KOPT-K1 (cell line): ENCODE results near the gene PARP16.

Source experiments
- H3K27ac ChIP-seq: fragments of 200-600 bp; sonication (generic); 2 replicates; pipeline ENCODE4 v1.5.1; 2016; ENCODE audit warnings: antibody characterized with exemption, mild to moderate bottlenecking, low read depth, low read length; ENCODE audit not compliant: poor library complexity, severe bottlenecking
- H3K36me3 ChIP-seq: fragments of 200-600 bp; sonication (generic); 2 replicates; pipeline ENCODE4 v1.5.1; 2017; ENCODE audit warnings: antibody characterized with exemption, mild to moderate bottlenecking, low read length, moderate library complexity; ENCODE audit not compliant: insufficient read depth
- H3K9me3 ChIP-seq: fragments of 200-600 bp; sonication (generic); 2 replicates; pipeline ENCODE4 v1.5.1; 2017; ENCODE audit warnings: antibody characterized with exemption, low read length, mild to moderate bottlenecking; ENCODE audit not compliant: insufficient read depth, poor library complexity, severe bottlenecking

The PARP16 gene

DNA sequence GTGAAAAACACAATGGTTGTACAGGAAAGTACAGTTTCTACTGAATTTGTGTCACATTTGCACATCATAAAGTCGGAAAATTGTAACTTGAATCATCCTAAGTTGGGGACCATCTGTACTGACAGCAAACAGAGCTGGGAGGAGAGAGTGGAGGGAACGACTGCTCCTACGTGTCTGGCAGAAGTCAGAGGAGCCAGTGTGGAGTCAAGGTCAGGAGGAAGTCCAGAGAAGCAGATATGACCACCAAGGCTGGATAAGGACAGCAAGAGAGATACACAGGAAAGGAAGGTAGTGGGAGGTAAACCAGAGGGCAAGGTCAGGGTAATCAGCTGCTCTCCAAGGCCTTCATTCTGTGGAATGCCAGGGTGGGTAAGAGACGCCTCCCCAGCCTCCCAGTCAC, 72.7 kb downstream of the PARP16 start:
- Histone ChIP-seq H3K27ac (no peak overlapping the region), H3K9me3 (no peaks in the 10 kb centered on the region), H3K36me3 (no peaks in the 10 kb centered on the region)

DNA sequence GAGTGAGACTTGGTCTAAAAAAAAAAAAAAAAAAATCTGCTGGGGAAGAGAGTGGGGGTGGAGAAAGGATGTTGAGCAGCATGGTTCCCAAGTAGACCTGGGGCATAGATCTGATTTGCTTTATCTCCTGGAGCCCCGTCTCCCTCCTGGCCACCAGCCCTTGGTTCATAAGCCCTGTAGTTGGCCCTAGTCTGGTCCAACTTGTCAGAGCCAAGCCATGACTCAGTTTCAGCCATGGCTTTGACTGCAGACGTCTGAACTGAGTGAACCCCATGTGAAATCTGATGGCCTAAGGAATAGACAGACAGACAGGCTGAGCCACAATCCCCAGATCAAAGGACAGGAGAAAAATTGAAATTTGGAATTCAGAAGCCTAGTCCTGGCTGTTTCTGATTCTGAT, 73.4 kb downstream of the PARP16 start:
- Histone ChIP-seq H3K27ac (no peak overlapping the region), H3K36me3 (no peaks in the 10 kb centered on the region), H3K9me3 (no peaks in the 10 kb centered on the region)

DNA sequence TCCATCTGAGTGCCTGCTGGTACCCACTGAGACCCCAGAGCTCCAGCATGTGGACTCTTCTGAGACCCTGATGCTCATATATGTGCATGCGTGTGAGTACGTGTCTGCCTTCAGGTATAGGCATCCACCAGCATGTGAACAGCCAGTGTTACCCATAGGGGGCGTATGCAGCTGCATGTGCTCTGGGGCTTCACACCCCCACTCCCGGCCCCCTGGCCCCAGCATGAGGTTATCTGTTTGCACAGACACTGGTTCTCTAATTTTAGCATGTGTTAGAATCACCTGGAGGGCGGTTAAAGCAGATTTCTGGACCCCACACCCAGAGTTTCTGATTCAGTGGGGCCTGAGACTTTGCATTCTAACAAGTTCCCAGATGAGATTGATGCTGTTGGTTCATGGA, 74.6 kb downstream of the PARP16 start:
- Histone ChIP-seq H3K9me3 (no peaks in the 10 kb centered on the region), H3K27ac (no peak overlapping the region), H3K36me3 (no peaks in the 10 kb centered on the region)

DNA sequence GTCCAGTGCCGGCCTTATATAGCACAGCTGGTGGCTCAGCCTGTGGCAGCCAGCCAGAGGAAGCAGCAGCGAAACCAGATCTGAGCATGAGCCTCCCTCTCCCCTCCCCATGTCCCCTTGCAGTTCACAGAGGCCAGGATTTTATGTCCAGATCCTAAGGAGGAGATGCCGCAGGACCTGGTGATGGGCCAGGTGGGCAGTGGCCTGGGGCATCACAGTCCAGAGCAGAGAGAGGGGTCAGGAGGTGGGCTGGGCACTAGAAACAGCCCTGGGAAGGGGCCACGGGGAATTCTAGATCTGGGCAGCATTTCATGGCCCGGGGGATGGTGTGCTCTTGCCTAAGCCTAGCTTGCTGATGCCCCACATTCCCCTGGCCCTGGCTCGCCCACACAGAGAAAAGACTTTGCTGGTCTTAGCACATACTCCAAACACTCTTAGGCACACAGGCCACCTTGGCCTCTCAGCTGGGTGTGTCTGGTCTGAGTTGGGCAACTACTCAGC, 75.2 kb downstream of the PARP16 start:
- H3K9me3 ChIP-seq: no peaks in the 10 kb centered on the region
- no peak overlapping the region for H3K27ac ChIP-seq
- no peaks in the 10 kb centered on the region for H3K36me3 ChIP-seq

DNA sequence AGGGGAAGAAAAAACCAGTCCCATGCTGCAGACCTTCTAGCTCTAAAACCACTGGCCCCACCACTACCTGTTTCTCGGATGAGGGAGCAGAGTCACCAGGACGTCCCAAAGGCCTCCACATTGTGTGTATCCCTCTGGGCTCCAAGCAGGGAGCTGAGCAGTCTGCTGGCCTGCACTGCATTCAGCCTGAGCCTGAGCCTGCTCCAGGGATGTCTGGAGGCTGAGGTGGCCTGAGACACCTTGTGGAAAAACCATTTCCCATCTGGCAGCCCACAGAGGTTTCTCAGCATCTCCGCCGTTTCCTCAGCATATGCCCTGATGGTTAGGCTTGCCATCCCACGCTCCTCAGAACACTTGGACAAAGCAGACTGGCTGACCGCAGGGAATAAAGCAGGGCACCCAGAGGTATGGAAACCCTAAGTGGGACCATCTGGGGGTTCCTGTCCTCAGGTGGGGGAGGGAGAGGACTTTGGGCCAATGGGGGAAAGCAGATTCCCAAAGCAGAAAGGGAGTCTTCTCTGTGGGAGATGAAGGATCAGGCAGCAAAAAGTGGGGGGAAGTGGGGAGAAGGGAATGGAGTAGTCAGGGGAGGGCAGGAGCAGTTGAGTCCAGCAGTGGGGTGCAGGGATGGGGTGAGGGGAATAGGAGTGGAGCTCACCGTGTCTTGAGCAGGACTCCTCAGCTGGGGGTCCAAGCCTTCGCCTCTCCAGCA, 75.8 kb downstream of the PARP16 start, which contains the start of gene CILP:
TSS of gene CILP (minus strand) at position 704 of the 712 bp plus-strand sequence. CDS start 1,718 bp downstream, outside the sequence.
- Histone ChIP-seq H3K9me3 (no peaks in the 10 kb centered on the region), H3K27ac (no peak within 1 kb of the TSS), H3K36me3 (no peaks in the 10 kb centered on the region)

DNA sequence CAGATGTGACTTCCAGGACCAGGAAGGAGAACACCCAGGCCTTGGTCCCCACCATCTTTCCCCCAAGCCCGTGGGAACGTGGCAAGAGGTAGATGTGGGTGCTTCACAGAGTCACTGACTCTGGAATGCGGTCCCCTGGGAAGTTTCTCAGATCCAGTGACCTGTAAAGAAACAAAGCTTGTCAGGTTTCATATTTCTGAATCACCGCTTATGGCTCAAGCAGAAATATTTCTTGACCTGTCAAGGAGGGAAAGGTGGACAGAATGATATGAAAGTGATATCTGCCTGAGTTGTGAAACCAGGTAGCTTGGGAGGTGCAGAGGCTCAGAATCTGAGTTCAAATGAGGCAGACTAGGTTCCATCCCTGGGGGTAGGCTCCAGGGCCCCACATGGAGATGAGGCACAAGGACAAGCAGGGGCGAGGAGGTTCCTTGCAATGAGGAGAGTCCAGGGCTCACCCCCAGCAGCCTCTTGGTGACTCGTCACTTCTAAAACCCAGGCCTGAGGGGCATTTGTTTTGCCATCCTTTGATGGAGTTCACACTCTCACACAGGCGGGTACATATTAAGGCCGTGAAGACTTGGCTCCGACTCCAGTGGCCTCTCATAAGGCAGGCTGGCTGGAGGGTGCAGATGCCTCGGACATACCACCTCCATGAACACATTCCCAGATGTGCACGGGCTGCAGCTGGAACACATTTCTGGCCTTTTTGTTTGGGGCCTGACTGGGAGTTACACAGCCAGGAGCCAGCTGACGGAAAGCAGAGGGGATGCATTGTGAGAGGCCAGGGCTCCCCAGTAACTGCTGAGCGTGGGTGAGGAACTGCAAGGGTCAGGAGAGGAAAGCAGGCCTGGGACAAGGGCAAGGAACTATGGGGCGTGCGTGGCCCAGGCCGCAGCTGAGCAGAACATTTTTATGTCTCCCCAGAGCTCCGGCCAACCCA, 76.7 kb downstream of the PARP16 start:
- H3K9me3 ChIP-seq: no peaks in the 10 kb centered on the region
- no peaks in the 10 kb centered on the region for H3K36me3 ChIP-seq
- no peak overlapping the region for H3K27ac ChIP-seq

DNA sequence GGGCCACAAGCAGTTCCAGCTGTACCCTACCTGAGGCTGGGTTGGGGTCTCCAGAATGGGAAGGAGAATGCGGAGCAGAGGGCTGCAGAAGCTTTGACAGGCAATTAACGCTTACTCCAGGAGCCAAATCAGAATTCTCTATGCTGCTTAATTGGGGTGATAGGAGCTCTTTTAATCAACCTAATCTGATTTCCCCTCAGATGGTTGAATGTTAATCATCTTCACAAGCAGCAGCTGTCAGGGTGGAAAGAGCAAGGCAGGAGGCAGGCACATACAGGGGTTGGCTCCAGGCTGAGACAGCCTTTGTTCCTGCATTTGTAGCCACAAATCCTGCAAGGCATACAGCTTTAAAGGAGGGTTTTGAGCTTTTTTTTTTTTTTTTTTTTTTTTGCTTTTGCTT, 78.0 kb downstream of the PARP16 start:
- no peak overlapping the region for H3K27ac ChIP-seq
- H3K36me3 ChIP-seq: no peaks in the 10 kb centered on the region
- no peaks in the 10 kb centered on the region for H3K9me3 ChIP-seq
